Testis (tissue), 2 donors: ENCODE measurements around the gene LYL1.

Source experiments
- POLR2A ChIP-seq: fragments of 450-650 bp; IDR thresholded peaks from one replicate; pipeline ENCODE4 v1.6.1; 2017; ENCODE audit warnings: antibody characterized with exemption, mild to moderate bottlenecking, moderate library complexity
- TF ChIP-seq, protein P1 (sequence below), 3 experiments: fragments of 450-650 bp in 2 of 3; fragments of 200-600 bp in 1 of 3; sonication (generic) in 1 of 3; IDR thresholded peaks; one replicate each; pipeline ENCODE4 v1.5.1; 2016 to 2019; ENCODE audit warnings: antibody characterized with exemption in 3 of 3, mild to moderate bottlenecking in 2 of 3, moderate library complexity in 1 of 3

DNA sequence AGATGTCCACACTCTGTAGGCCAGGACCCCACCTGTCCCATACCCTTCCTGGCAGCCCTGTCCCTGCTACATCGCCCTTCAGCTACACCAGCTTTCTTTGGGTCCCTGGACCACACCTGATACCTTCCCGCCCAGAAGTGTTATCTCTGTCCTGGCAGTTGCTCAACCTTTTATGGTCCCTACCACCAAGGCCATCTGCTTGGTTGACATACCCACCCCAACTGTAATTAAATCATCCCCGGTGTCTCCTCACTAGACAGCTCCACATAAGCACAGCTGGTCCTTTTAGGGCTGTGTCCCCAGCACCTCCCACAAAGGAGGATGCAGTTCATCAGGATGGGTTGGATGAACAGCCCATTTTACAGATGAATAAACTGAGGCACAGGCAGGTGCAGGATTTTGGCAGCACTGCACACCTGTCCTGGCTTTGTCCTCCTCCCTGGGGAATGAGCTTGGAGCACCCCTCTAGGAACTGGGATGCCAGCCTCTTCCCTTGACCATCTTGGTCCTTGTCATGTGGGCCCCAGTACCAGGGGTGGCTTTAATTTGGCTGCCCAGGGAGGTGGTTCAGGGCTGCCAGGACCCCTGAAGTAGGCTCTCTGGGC, 28.3 kb upstream of the LYL1 start:
- TF ChIP-seq POLR2A: no peak
- TF ChIP-seq, protein P1, sequence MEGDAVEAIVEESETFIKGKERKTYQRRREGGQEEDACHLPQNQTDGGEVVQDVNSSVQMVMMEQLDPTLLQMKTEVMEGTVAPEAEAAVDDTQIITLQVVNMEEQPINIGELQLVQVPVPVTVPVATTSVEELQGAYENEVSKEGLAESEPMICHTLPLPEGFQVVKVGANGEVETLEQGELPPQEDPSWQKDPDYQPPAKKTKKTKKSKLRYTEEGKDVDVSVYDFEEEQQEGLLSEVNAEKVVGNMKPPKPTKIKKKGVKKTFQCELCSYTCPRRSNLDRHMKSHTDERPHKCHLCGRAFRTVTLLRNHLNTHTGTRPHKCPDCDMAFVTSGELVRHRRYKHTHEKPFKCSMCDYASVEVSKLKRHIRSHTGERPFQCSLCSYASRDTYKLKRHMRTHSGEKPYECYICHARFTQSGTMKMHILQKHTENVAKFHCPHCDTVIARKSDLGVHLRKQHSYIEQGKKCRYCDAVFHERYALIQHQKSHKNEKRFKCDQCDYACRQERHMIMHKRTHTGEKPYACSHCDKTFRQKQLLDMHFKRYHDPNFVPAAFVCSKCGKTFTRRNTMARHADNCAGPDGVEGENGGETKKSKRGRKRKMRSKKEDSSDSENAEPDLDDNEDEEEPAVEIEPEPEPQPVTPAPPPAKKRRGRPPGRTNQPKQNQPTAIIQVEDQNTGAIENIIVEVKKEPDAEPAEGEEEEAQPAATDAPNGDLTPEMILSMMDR (IDR thresholded peaks at IDR 0.05): no peak
